GM12878 (cell line): ENCODE measurements around the gene CHRNE. TPM values are rescaled to one million over a fixed set of nuclear protein-coding genes. Genes with fewer than 3 reads are reported as not detected.
A peak's percentile ranks its signal among the peaks of the same experiment; 100 is the strongest.

Experiments used
- CHD1 ChIP-seq: IDR thresholded peaks from 2 replicates; pipeline ENCODE4 v1.6.1; 2012; ENCODE audit warnings: low read depth, low read length, improper control_type of control experiment
- CUX1 ChIP-seq: IDR thresholded peaks from 2 replicates; pipeline ENCODE4 v1.6.1; 2012; ENCODE audit warnings: improper control_type of control experiment, low read depth, low read length; ENCODE audit not compliant: insufficient replicate concordance
- DPF2 ChIP-seq: fragments of 450-650 bp; IDR thresholded peaks from 2 replicates; pipeline ENCODE4 v1.6.1; 2017; ENCODE audit warnings: mild to moderate bottlenecking
- HDAC2 ChIP-seq: fragments of 200-600 bp; sonication (generic); IDR thresholded peaks from 2 replicates; pipeline ENCODE4 v1.6.1; 2017
- RELA ChIP-seq: fragments of 450-650 bp; IDR thresholded peaks from 2 replicates; pipeline ENCODE4 v1.8.0; 2014; ENCODE audit warnings: borderline replicate concordance; ENCODE audit not compliant: partially characterized antibody
- RELB ChIP-seq: fragments of 450-650 bp; IDR thresholded peaks from 2 replicates; pipeline ENCODE4 v1.6.1; 2017; ENCODE audit warnings: low read depth, mild to moderate bottlenecking, moderate library complexity
- REST ChIP-seq: IDR thresholded peaks from 2 replicates; pipeline ENCODE4 v1.6.1; 2012; ENCODE audit warnings: mild to moderate bottlenecking, low read depth, low read length
- SKIL ChIP-seq: fragments of 450-650 bp; IDR thresholded peaks from 2 replicates; pipeline ENCODE4 v1.6.1; 2017; ENCODE audit warnings: mild to moderate bottlenecking, low read depth, inconsistent platforms; ENCODE audit not compliant: poor library complexity, severe bottlenecking
- SMAD1 ChIP-seq: fragments of 450-650 bp; IDR thresholded peaks from 2 replicates; pipeline ENCODE4 v1.6.1; 2018; ENCODE audit warnings: mild to moderate bottlenecking, low read depth; ENCODE audit not compliant: partially characterized antibody
- ZNF24 ChIP-seq: fragments of 450-650 bp; IDR thresholded peaks from 2 replicates; pipeline ENCODE4 v1.6.1; 2017; ENCODE audit warnings: antibody characterized with exemption, mild to moderate bottlenecking
- ZNF687 ChIP-seq: fragments of 450-650 bp; IDR thresholded peaks from 2 replicates; pipeline ENCODE4 v1.6.1; 2017; ENCODE audit warnings: mild to moderate bottlenecking, moderate library complexity
- polyA plus RNA-seq, 11 experiments: library from polyadenylated mRNA; depleted of rRNA in 4 of 11; unstranded in 6 of 11; stranded (reverse) in 5 of 11; fragments of >200 nt; fragmentation: Nextera tagmentation in 4 of 11; fragmentation: Illumina TruSeq in 1 of 11; extraction: Ambion mirVana in 4 of 11; extraction: Trizol in 1 of 11; gene quantifications; 1 replicate in 1 of 11; 2 replicates in 10 of 11; pipeline versions ENCODE4 v1.2.1 to v1.2.3, GENCODE V29; 2011 to 2016; ENCODE audit warnings: inconsistent platforms in 2 of 11, missing spikeins in 2 of 11, low read depth in 1 of 11
- total RNA-seq, 4 experiments: library from RNA; depleted of rRNA in 3 of 4; stranded (reverse); fragments of >200 nt in 3 of 4; fragmentation: Illumina TruSeq in 1 of 4; extraction: Trizol in 1 of 4; gene quantifications; 2 replicates each; pipeline versions ENCODE4 v1.2.1 to v1.2.3, GENCODE V29; 2013 to 2021

CHRNE gene
- total and polyA plus RNA-seq, 10 of the 15 experiments (the other 5 are each of a cell fraction or from before 2014, with no cell fraction given) = 0.05 to 0.11 (median 0.08) TPM; not detected in 6

- TF ChIP-seq CUX1 (peak; percentile 37), HDAC2 (no peak), ZNF687 (peak; percentile 66; the same call in 1 of the 2 replicates), SMAD1 (no peak), RELA (peak; percentile 37), ZNF24 (0 out of 2 replicates have a peak, but pooled peaks have one; percentile 26), RELB (peak; percentile 96), CHD1 (peak; percentile 80; the same call in 1 of the 2 replicates), REST (no peak), SKIL (peak; percentile 89), DPF2 (no peak; the same call in 1 of the 2 replicates)
Observed at GRCh38 chr17:4948166-4948930, 45.5 kb upstream of the CHRNE start, which contains the start of gene PFN1 (continued).
